ENCODE data around the gene CNN2.

DNA sequence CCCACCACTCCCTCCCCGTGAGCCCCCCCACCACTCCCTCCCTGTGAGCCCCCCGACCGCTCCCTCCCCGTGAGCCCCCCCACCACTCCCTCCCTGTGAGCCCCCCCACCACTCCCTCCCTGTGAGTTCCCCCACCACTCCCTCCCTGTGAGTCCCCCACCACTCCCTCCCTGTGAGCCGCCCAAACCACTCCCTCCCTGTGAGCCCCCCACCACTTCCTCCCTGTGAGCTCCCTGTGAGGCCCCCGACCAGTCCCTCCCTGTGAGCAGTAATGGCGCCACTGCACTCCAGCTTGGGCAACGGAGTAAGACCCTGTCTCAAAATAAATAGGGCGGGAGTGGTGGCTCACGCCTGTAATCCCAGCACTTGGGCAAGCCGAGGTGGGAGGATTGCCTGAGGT lies 23.4 kb downstream of the CNN2 start:
- TF ChIP-seq, protein P1, sequence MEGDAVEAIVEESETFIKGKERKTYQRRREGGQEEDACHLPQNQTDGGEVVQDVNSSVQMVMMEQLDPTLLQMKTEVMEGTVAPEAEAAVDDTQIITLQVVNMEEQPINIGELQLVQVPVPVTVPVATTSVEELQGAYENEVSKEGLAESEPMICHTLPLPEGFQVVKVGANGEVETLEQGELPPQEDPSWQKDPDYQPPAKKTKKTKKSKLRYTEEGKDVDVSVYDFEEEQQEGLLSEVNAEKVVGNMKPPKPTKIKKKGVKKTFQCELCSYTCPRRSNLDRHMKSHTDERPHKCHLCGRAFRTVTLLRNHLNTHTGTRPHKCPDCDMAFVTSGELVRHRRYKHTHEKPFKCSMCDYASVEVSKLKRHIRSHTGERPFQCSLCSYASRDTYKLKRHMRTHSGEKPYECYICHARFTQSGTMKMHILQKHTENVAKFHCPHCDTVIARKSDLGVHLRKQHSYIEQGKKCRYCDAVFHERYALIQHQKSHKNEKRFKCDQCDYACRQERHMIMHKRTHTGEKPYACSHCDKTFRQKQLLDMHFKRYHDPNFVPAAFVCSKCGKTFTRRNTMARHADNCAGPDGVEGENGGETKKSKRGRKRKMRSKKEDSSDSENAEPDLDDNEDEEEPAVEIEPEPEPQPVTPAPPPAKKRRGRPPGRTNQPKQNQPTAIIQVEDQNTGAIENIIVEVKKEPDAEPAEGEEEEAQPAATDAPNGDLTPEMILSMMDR (IDR thresholded peaks at IDR 0.05; ENCODE audit: control extremely low read depth in 1 of 3, insufficient read depth in 1 of 3, low read depth in 1 of 3, low read length in 3 of 3), result no peak
- TF ChIP-seq POLR2A (IDR thresholded peaks at IDR 0.05; ENCODE audit: control extremely low read depth in 1 of 2, low read depth in 2 of 2, low read length in 2 of 2), result no peak
- TF ChIP-seq EP300 (IDR thresholded peaks at IDR 0.05; ENCODE audit: borderline replicate concordance in 1 of 2, low read depth in 2 of 2, low read length in 2 of 2), result no peak
- TF ChIP-seq POLR2AphosphoS5 (IDR thresholded peaks at IDR 0.05; ENCODE audit: low read depth, low read length), result no peak
- TF ChIP-seq SUZ12 (IDR thresholded peaks at IDR 0.05; ENCODE audit: low read length), result no peak
- TF ChIP-seq JUND (IDR thresholded peaks at IDR 0.05; ENCODE audit: low read length), result no peak
- no peak for TF ChIP-seq SP1 (IDR thresholded peaks at IDR 0.05; ENCODE audit: low read depth, low read length)
- no peak for TF ChIP-seq ZNF274 (IDR thresholded peaks at IDR 0.05; ENCODE audit: borderline replicate concordance, extremely low read depth, low read length)

Measured in H1 (cell line).